Body of pancreas (tissue), 4 donors: ENCODE measurements around the gene SETBP1.

Experiments
- CTCF ChIP-seq, 7 experiments: fragments of 450-650 bp in 4 of 7; fragments of 200-600 bp in 3 of 7; sonication (generic) in 3 of 7; IDR thresholded peaks; one replicate each; pipeline ENCODE4 v1.5.1; 2016 to 2019; ENCODE audit warnings: antibody characterized with exemption in 7 of 7
- POLR2A ChIP-seq, 3 donors: fragments of 450-650 bp; IDR thresholded peaks; one replicate each; pipeline ENCODE4 v1.6.1; 2016; ENCODE audit warnings: antibody characterized with exemption in 3 of 3, mild to moderate bottlenecking in 2 of 3

- no peak for TF ChIP-seq CTCF (IDR thresholded peaks at IDR 0.05)
- TF ChIP-seq POLR2A (IDR thresholded peaks at IDR 0.05) = no peak
Observed at GRCh38 chr18:44716697-44717163, 36.0 kb downstream of the SETBP1 start.
